ENCODE measurements around the gene ZRANB2.

- TF ChIP-seq GATA2 (IDR thresholded peaks at IDR 0.05; ENCODE audit: low read depth, low read length) (no peak), GATA3 (IDR thresholded peaks at IDR 0.05; ENCODE audit: low read depth, low read length) (no peak)
These were observed 36.0 kb downstream of the ZRANB2 start for GRCh38 chr1:71044833-71045232.
